GM12865 (cell line): ENCODE results near the gene SDSL.

ENCODE experiments used
- DNase-seq: peaks from one replicate; pipeline ENCODE4 v3.0.0; 2010; ENCODE audit warnings: low read depth
- H3K4me3 ChIP-seq: 2 replicates; pipeline ENCODE4 v1.5.1; 2011; ENCODE audit warnings: mild to moderate bottlenecking, low read depth, low read length, control low read depth
- TF ChIP-seq, protein P1 (sequence below): IDR thresholded peaks from 2 replicates; pipeline ENCODE4 v1.5.1; 2011; ENCODE audit warnings: low read length, control low read depth, low read depth, inconsistent platforms; ENCODE audit not compliant: insufficient read depth; ENCODE audit errors: missing control alignments

Gene SDSL

GRCh38 chr12:113470871-113471618 is 48.9 kb downstream of the SDSL start:
- no peak overlapping the region for H3K4me3 ChIP-seq
- TF ChIP-seq, protein P1, sequence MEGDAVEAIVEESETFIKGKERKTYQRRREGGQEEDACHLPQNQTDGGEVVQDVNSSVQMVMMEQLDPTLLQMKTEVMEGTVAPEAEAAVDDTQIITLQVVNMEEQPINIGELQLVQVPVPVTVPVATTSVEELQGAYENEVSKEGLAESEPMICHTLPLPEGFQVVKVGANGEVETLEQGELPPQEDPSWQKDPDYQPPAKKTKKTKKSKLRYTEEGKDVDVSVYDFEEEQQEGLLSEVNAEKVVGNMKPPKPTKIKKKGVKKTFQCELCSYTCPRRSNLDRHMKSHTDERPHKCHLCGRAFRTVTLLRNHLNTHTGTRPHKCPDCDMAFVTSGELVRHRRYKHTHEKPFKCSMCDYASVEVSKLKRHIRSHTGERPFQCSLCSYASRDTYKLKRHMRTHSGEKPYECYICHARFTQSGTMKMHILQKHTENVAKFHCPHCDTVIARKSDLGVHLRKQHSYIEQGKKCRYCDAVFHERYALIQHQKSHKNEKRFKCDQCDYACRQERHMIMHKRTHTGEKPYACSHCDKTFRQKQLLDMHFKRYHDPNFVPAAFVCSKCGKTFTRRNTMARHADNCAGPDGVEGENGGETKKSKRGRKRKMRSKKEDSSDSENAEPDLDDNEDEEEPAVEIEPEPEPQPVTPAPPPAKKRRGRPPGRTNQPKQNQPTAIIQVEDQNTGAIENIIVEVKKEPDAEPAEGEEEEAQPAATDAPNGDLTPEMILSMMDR: no peak
- DNase-seq: no peak

DNA sequence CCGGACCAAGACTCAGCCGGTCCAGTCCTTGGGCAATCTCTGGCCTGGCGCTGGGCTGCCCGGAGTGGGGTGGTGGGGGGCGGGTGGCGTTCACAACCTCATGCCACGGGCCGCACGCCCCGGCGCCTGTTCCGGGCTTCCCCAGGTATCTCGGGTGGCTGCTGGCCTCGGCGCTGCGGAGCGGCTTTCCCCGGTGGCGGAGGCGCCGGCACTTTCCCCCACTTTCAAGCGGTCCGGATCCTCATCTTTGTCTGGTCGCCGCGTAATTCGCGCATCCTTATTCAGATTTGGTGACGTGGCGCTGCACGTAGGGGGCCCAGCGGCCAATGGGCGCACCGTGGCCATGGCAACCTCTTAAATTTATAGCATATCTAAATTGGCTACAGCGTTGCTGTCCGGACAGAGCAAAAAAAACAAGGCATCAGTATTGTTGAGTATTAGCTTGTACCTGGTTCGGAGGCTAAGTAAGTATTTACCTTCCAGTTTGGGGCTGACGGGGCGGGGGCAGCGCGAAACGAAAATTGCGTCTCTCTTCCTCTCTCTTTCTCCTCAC is 49.5 kb downstream of the SDSL start, which contains the start of gene LHX5:
LHX5 (minus strand) TSS at position 253 of the 553 bp plus-strand sequence. CDS start 373 bp downstream, outside the sequence.
- DNase-seq: no peak
- TF ChIP-seq, protein P1: no peak
- no peak within 1 kb of the TSS for H3K4me3 ChIP-seq

DNA sequence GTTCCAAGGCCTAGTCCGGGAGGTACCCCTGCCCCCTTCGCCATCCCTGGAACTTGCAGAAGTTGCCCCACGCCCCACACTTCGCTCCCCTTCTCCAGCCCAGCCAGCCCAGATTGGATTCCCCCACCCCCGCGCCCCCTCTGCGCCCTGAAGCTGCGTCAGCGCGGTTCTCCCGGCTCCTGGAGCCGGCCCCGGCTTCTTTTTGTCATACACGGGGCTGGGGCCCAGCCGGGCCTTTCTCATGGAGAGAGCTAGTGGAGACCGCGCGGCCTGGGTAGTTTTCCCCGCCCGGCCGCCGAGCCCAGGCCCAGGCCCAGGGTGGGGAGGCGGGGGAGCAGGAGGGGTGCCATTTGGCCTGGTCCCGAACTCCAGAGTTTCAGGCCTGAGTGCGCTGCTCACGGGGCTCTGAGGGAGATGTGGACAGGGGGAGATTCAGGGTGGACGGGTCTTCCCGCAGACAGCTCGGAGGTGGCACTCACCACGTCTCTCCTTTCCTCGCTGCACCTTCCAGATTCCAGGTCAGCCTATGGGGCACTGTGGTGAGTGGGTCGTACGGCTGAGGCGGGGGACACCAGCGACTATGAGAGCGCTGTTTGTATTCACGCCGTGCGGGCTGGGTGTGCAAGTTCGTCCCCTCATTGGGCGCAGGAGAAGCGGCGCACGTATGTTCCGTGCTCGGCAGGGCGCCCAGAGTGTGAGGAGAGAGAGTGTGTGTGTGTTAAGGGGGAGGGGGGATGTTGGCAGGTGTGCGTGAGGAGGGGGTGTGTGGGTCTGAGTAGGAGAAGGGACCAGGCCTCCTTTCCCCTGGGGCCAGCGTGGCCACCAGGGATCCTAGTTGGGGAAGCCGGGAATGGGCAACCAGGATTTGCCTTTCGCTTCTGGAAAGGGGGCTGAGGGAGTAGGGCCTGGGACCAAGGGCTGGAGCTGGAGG is 50.3 kb downstream of the SDSL start:
- TF ChIP-seq, protein P1: no peak
- DNase-seq: no peak
- H3K4me3 ChIP-seq: no peak overlapping the region

DNA sequence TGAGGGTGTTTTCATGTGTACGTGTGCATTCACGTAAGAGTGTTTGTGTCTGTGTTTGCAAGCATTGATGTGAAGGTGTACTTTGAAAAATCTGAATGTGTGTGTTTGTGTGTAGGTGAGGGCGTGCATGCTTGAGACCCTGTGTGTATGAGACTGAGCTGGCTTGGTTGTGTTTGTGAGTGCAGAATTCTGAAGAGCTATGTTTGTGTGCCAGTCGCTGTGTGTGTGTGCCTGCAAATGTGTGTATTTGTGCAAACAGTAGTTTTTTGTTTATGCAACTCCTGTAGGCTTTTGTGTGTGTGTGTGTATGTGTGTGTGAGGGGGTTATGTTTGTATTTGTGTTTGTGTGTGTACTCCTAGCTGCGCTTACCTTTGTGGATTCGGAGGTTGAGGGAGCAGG is 51.2 kb downstream of the SDSL start:
- no peak for DNase-seq
- no peak overlapping the region for H3K4me3 ChIP-seq

GRCh38 chr12:113473942-113474341 is 51.8 kb downstream of the SDSL start:
- TF ChIP-seq, protein P1: no peak
- H3K4me3 ChIP-seq: no peak overlapping the region
- no peak for DNase-seq

More for the DNA sequence above, 51.2 kb downstream of the SDSL start:
- TF ChIP-seq, protein P1: no peak

GRCh38 chr12:113474635-113475436 is 52.7 kb downstream of the SDSL start:
- TF ChIP-seq, protein P1: no peak
- no peak overlapping the region for H3K4me3 ChIP-seq
- DNase-seq: no peak
